Spinal cord (tissue), 10 donors: ENCODE data around the gene RASA3. TPM values are rescaled to one million over a fixed set of nuclear protein-coding genes. Genes with fewer than 3 reads are reported as not detected.

Experiments used
- DNase-seq, 6 donors: peaks; one replicate each; pipeline versions ENCODE4 v3.0.0 to v3.0.0-alpha.2; 2013 to 2015; ENCODE audit warnings: low spot score in 6 of 6, low read depth in 4 of 6
- H3K27ac ChIP-seq: one replicate; pipeline ENCODE4 v1.5.1; 2013; ENCODE audit warnings: low read depth, low read length, control low read depth
- H3K27me3 ChIP-seq: one replicate; pipeline ENCODE4 v1.6.1; 2013; ENCODE audit warnings: low read length; ENCODE audit not compliant: control insufficient read depth, insufficient read depth
- H3K36me3 ChIP-seq: one replicate; pipeline ENCODE4 v1.6.1; 2013; ENCODE audit warnings: low read length; ENCODE audit not compliant: control insufficient read depth, insufficient read depth
- H3K4me1 ChIP-seq: one replicate; pipeline ENCODE4 v1.6.1; 2013; ENCODE audit warnings: low read length; ENCODE audit not compliant: control insufficient read depth, insufficient read depth
- H3K4me3 ChIP-seq: one replicate; pipeline ENCODE4 v1.5.1; 2013; ENCODE audit warnings: low read depth, low read length, control low read depth
- H3K9me3 ChIP-seq: one replicate; pipeline ENCODE4 v1.6.1; 2013; ENCODE audit warnings: low read length; ENCODE audit not compliant: control insufficient read depth, insufficient read depth
- WGBS: methylation state at CpG from one replicate; pipeline ENCODE4 v1.1.5; 2013; ENCODE audit warnings: missing lambda C conversion rate; ENCODE audit not compliant: insufficient coverage; 5-methylcytosine and 5-hydroxymethylcytosine counted together
- polyA plus RNA-seq, 2 donors: library from polyadenylated mRNA; unstranded; fragments of 120-200 nt; gene quantifications; one replicate each; pipeline ENCODE4 v1.2.1, GENCODE V29; 2013; ENCODE audit not compliant: insufficient read length in 2 of 2
- total RNA-seq, 2 donors: library from RNA; depleted of rRNA in 1 of 2; stranded (reverse); fragments of 120-200 nt in 1 of 2; fragments of >200 nt in 1 of 2; gene quantifications; one replicate each; pipeline versions ENCODE4 v1.2.3 to v1.2.4, GENCODE V29; 2013 to 2014
- donor health status: healthy.

Gene RASA3
- total and polyA plus RNA-seq, 4 donors = 15.2 to 31.6 (median 23.2) TPM

DNA sequence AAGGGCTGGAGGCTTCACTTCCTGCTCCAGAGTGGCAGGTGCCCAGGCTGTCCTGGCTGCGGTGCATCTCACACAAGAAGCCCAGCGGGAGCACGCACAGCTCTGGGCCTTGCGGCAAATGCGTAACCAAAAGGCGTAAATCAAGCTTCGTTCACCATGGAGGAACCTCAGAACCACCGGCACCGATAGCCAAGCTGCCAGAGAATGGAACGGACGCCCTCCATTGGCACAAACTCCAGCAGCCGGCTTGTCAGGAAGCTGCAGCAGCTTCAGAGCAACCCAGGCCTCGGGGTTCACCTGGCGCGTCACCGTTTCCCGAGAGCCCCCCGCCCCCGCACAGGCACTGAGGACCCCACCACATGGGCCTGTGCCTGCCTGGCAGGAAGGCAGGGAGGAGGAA, 76.7 kb downstream of the RASA3 start:
- Histone ChIP-seq H3K27ac (no peak overlapping the region), H3K4me3 (no peak overlapping the region), H3K27me3 (no peaks in the 10 kb centered on the region), H3K9me3 (no peaks in the 10 kb centered on the region), H3K36me3 (peaks cover 68% of the 10 kb centered on the region), H3K4me1 (peaks cover 49% of the 10 kb centered on the region)
- WGBS = 70% methylated on average over 19 of the region's 19 CpGs
- no peak for DNase-seq

GRCh38 chr13:114054830-114055439, 77.5 kb downstream of the RASA3 start:
- Histone ChIP-seq H3K4me3 (no peak overlapping the region), H3K27me3 (no peaks in the 10 kb centered on the region), H3K27ac (no peak overlapping the region), H3K9me3 (no peaks in the 10 kb centered on the region), H3K4me1 (peaks cover 49% of the 10 kb centered on the region), H3K36me3 (peaks cover 68% of the 10 kb centered on the region)
- DNase-seq = no peak
- 85% methylated on average over 24 of the region's 24 CpGs for WGBS

GRCh38 chr13:114054264-114054663, 78.2 kb downstream of the RASA3 start:
- no peaks in the 10 kb centered on the region for H3K9me3 ChIP-seq
- H3K27ac ChIP-seq = no peak overlapping the region
- H3K36me3 ChIP-seq = peaks cover 67% of the 10 kb centered on the region
- DNase-seq = no peak
- H3K4me3 ChIP-seq = no peak overlapping the region
- peaks cover 49% of the 10 kb centered on the region for H3K4me1 ChIP-seq
- H3K27me3 ChIP-seq = no peaks in the 10 kb centered on the region
- 78% methylated on average over 4 of the region's 5 CpGs for WGBS

GRCh38 chr13:114053026-114053425, 79.4 kb downstream of the RASA3 start:
- WGBS = 63% methylated on average over 5 of the region's 14 CpGs
- no peaks in the 10 kb centered on the region for H3K27me3 ChIP-seq

GRCh38 chr13:114050536-114051450, 81.6 kb downstream of the RASA3 start:
- no peak overlapping the region for H3K27ac ChIP-seq
- peaks cover 35% of the 10 kb centered on the region for H3K4me1 ChIP-seq
- no peaks in the 10 kb centered on the region for H3K27me3 ChIP-seq
- DNase-seq = no peak
- H3K36me3 ChIP-seq = peaks cover 63% of the 10 kb centered on the region
- WGBS = 91% methylated on average over 40 of the region's 41 CpGs
- H3K9me3 ChIP-seq = no peaks in the 10 kb centered on the region
- no peak overlapping the region for H3K4me3 ChIP-seq

More at GRCh38 chr13:114053026-114053425, 79.4 kb downstream of the RASA3 start:
- DNase-seq = no peak
- no peak overlapping the region for H3K27ac ChIP-seq
- no peaks in the 10 kb centered on the region for H3K9me3 ChIP-seq
- H3K4me1 ChIP-seq = peaks cover 42% of the 10 kb centered on the region
- H3K4me3 ChIP-seq = no peak overlapping the region
- H3K36me3 ChIP-seq = peaks cover 72% of the 10 kb centered on the region

DNA sequence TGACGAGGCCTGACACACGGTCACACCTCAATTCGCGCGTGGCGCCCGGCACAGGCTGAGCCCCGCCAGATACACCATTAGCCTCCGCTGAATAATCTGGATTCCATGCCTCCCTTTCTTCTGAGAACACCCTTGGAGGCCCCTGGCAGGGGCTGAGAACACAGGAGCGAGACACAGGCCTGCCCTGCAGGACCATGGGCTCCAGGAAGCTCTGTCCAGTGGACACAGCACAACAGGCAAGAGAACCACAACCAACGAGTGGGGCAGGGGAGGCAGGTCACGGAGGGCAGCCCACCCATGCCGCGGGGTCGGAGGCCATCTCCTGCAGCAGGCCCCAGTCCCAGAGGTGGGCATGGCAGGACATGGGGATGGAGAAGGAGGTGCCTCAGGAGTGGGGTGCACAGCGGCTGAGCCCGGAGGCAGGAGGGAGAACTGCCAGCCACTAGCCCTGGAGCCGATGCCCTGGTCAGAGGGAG, 82.8 kb downstream of the RASA3 start:
- Histone ChIP-seq H3K4me3 (no peak overlapping the region), H3K4me1 (peaks cover 24% of the 10 kb centered on the region), H3K36me3 (peaks cover 53% of the 10 kb centered on the region), H3K27me3 (no peaks in the 10 kb centered on the region), H3K9me3 (no peaks in the 10 kb centered on the region), H3K27ac (no peak overlapping the region)
- DNase-seq = no peak
- WGBS = 89% methylated on average over 18 of the region's 18 CpGs

GRCh38 chr13:114049026-114049425, 83.4 kb downstream of the RASA3 start:
- Histone ChIP-seq H3K36me3 (peaks cover 52% of the 10 kb centered on the region), H3K4me3 (no peak overlapping the region), H3K9me3 (no peaks in the 10 kb centered on the region), H3K4me1 (peaks cover 23% of the 10 kb centered on the region), H3K27ac (no peak overlapping the region), H3K27me3 (no peaks in the 10 kb centered on the region)
- 90% methylated on average over 9 of the region's 15 CpGs for WGBS
- no peak for DNase-seq

GRCh38 chr13:114048443-114048842, 84.0 kb downstream of the RASA3 start:
- Histone ChIP-seq H3K4me3 (no peak overlapping the region), H3K27me3 (no peaks in the 10 kb centered on the region), H3K27ac (no peak overlapping the region), H3K36me3 (peaks cover 52% of the 10 kb centered on the region), H3K4me1 (peaks cover 22% of the 10 kb centered on the region), H3K9me3 (no peaks in the 10 kb centered on the region)
- WGBS = 83% methylated on average over 33 of the region's 33 CpGs
- no peak for DNase-seq

DNA sequence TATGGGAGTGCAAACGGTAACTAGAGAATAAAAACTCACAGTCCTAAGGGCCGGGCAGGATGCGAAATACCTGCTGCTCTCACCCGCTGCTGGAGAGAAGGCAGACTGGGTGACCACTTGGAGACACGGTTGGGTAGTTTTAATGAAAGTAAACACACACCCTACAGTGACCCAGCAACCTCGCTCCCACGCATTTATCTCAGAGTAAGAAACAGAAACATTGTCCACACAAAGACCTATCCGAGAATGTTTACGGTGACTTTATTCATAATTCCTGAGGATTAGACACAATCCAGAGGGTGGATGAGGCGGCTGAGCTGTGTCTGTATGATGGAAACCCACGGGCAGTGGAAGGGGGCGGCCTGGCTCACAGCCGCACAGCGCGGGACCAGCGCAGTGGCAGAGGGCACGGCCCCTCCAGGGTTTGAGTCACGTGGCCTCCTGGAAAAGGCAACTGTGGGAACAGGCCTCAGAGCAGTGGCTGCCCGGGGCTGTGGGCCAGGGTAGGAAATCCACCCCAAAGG, 85.0 kb downstream of the RASA3 start:
- peaks cover 56% of the 10 kb centered on the region for H3K36me3 ChIP-seq
- H3K27me3 ChIP-seq = no peaks in the 10 kb centered on the region
- H3K9me3 ChIP-seq = no peaks in the 10 kb centered on the region
- 87% methylated on average over 10 of the region's 19 CpGs for WGBS
- H3K4me3 ChIP-seq = no peak overlapping the region
- H3K27ac ChIP-seq = no peak overlapping the region
- no peak for DNase-seq
- peaks cover 16% of the 10 kb centered on the region for H3K4me1 ChIP-seq
